ENCODE measurements around the gene XXYLT1.
"Not testable (repeated sequence)": the region's sequence is repeated elsewhere in the genome, so short reads cannot be mapped to it uniquely, and the experiment has no call there.

XXYLT1 gene

GRCh38 chr3:195058336-195059005 lies 212.5 kb downstream of the XXYLT1 start:
- no peak for DNase-seq

DNA sequence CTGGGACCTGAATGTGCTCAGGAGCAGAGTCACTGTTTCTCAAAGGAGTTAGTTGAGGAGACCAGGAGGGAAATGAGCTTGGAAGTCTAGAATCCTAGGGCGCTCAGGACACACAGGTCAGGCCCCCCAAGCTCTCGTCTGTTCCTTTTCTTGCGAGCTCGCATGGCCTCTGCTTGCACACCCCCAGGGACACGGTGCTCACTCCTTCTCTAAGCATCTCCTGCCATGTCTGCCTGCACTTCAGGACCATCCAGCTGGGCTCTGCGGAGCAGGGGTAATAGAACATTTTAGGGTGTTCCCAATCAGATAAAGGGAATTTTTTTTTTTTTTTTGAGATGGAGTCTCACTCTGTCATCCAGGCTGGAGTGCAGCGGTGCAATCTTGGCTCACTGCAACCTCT lies 213.2 kb downstream of the XXYLT1 start:
- no peak for DNase-seq

GRCh38 chr3:195056506-195056905 lies 214.5 kb downstream of the XXYLT1 start:
- DNase-seq, result no peak

- DNase-seq, result no peak
These were observed 216.6 kb downstream of the XXYLT1 start for GRCh38 chr3:195054311-195054710.

DNA sequence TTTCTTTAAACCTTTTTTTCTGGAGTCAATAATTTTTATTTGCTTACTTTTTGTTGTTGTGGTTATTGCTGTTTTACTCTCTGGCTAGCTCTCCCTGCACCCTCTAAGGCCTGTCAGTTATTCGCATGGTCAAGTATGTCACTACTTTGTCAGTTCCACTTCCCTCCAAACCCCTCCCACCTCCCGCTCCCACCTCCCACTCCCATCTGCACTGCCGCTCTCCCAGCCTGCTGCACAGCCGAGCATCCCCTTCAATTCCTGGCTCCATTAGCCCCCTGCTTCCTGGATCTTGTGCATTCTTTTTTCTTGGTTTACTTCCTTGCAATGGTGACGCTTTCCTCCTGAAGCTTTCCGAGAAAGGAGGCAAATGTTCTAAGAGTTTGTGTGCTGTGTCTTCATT lies 218.0 kb downstream of the XXYLT1 start:
- DNase-seq, result no peak

DNA sequence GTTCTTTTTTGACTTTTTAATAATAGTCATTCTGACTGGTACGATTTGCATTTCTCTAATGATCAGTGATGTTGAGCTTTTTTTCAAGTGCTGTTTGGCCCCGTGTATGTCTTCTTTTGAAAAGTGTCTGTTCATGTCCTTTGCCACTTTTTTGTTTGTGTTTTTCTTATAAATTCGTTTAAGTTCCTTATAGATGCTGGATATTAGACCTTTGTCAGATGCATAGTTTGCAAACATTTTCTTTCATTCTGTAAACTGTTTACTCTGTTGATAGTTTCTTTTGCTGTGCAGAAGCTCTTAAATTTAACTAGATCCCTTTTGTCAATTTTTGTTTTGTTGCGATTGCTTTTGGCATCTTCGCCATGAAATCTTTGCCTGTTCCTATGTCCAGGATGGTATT lies 220.7 kb downstream of the XXYLT1 start:
- not testable (repeated sequence) for DNase-seq

DNA sequence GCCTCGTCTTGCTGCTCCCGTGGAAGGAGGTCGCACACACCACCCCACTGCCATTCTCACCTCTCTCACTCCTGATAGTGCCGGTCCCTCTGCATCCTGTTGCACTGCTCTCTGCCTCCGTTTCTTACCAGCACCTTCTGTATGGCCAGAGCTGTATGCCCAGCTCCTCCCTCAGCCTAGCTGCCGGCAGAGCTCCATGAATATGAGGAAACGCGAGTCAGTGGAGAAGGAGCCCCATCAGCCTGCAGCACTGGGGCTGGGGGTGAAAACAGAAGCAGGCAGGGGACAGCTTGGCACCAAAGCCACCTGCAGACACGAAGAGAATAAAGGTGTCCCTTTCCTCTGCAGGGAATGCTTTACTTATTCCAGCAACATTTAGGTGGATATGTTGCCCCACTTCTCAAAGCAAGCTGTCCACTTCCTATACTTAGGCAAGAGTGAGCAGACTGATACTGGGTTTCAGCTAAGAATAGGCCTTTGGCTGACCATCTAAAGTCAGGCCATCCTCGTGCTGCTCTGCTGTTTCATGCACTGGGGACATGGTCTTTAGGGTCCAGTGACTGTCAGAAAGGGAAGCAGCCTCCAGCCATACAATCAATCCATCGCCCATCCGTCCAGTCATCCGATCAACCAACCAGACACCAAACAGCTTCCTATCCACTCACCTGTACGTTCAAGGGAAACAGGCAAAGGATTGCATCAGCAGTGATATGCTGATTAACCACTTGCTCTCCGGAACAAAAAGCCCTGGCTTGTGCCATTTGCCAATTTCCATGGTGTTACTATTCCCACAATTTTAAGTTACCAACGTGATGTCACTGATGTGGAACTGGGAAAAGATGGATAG lies 222.7 kb downstream of the XXYLT1 start:
- DNase-seq, result no peak

- DNase-seq, result no peak
These were observed 223.4 kb downstream of the XXYLT1 start for GRCh38 chr3:195047536-195047935.

- no peak for DNase-seq
These were observed 224.5 kb downstream of the XXYLT1 start for GRCh38 chr3:195046441-195046840.

DNA sequence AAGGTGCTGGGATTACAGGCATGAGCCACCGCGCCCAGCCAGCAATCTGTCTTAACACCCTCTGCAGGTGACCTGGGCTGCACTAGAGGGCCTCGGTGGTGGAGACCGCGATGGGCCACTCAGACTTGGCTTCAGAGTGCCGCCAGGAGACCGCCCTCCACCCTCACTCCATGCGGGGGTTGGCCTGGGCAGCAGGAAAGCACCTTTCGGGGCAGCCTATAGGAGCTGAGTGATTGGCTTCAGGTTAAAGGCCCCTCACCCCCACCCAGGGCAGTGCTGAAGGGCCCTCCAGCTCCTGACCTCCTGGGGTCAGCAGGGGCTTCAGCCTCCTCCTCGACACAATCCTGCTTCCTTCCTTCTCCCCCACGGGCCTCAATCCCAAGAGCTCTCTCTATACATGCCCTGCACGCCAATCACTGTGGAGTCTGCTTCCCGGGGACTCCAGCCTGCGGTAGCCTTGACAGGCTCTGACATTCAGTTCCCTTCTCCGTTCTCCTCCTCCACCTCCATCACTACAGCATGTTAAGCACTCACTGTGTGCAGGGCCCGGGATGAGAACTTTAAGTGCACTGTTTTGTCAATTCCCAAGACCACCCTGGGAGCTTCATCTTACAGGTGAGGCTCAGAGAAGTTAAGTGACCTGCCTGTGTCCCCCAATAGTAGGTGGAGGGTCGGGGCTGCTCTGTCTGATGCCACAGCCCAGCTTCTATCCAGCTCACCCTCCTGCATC lies 225.3 kb downstream of the XXYLT1 start:
- DNase-seq, result no peak

DNA sequence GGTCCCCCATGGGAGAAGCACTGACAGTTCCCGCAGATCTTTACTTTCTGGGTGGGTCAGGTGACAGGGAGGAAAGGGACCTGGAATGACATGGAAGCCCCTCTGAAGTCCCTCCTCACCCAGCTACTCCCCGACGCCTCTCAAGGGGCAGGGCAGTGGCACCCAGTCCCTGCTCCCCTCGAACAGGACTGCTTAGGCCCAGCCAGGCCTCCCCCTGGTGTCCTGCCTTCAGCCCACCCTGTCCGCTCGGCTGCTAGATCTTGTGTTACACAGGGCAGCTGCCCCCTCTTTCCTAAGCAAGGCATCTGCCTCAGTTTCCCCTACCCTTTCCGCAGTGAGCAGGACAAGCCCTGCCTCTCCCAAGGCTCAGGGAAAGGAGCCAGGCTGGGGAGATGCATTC lies 226.5 kb downstream of the XXYLT1 start:
- no peak for DNase-seq

DNA sequence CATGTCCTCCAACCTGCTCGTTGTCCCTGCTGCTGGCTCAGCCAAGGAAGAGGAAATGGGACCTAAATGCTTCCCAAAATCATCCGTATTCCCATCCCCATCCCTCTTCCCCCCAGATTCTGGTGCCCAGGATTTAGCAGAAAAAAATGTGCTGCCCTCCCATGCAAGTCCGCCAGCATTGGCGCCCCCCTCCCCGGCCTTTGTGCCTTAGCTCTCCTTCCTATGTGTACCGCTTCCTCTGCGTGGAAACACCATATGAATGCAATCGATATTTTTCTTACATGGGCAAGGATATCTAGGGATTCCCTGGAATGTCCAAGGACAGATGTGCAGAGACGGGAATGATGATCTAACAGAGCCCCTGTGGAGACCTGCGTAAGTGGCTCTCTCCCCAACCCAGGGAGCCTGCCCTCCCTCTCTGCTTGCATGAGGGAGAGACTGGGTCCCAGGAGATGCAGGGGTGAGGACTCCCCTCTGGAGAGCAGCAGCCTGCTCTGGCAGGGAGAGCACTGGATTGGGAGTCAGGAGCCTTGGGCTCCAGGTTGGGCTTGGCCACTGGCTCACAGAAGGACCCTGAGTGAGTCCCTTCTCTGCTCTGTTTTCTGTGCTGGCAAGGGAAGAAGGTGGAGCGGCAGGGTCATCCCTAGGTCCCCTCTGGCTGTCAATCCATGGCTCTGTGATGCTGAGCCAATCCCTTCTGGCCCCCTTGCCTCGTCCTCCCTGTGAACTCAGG lies 227.2 kb downstream of the XXYLT1 start:
- no peak for DNase-seq

DNA sequence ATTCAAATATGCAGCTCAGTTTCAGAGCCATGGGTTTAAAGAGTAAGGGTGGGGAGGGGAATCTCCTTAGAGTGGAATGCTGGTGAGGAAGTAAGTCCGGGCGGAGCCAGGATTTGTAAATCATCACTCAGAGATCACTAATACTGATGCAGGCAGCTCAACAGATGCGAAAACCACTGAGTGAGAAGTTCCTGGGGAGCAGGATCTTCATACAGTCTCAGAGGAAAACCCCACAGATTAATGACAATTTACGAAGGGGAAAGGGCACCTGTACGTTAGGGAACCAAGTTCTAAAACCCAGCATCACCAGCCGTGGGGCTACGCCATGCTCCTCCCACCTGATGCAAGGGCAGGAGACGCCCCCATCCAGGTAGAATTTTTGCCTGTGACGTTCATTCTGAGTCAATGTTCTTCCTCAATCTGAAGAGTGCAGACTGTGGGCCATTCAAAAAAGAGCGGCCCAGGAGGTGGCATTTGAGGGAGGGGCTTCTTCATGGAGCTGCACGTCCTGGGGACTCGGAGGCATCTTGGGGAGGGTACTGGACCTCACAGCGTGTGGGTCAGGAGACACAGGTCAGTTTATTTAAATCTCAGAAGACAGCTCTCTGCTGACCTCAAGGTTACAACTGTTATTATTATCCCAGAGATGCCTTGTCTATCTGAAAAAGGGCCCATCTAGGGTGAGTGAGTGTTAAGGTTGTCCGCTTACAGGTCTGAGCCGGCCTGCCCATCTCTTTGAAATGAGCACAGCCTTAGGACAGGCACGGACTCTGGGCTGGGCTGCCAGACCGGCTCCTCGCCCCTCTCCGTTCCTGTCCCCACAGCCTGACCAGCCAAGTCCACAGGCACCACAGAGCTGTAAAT lies 228.0 kb downstream of the XXYLT1 start:
- DNase-seq, result no peak

DNA sequence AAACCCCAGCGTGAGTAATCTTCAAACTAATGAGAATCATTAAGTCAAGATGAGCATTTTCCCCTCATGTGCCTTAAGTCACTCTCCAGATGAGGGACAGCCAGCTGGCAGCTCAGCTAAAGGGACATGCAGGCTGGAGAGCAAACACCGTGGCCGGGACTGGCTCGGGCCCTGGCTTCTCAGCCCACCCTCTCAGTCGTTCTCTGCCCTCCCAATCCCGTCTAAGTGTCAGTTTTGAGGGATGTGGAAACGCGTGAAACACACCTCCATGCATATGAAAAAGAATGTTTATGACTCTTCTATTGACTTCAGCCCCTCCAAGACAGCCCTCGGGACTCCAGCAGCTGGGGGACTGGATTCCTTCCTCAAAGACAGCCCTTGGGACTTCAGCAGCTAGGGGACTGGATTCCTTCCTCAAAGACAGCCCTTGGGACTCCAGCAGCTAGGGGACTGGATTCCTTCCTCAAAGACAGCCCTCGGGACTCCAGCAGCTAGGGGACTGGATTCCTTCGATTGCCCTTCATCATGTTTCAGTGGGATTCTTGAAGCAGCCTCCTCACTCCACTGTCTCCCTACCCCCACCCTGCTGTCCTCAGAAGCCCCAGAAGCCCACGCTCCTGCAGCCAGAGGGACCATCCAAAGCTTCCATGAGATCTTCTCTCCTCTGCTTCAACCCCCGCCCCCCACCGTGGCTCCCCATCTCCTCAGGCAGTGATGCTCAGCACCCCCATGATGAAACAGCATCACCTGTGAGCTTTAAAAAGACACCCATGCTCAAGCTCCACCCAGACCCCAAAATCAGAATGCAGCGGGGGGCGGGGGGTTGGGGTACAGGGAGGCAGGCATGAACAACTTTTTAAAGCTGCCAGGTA lies 228.9 kb downstream of the XXYLT1 start:
- no peak for DNase-seq

DNA sequence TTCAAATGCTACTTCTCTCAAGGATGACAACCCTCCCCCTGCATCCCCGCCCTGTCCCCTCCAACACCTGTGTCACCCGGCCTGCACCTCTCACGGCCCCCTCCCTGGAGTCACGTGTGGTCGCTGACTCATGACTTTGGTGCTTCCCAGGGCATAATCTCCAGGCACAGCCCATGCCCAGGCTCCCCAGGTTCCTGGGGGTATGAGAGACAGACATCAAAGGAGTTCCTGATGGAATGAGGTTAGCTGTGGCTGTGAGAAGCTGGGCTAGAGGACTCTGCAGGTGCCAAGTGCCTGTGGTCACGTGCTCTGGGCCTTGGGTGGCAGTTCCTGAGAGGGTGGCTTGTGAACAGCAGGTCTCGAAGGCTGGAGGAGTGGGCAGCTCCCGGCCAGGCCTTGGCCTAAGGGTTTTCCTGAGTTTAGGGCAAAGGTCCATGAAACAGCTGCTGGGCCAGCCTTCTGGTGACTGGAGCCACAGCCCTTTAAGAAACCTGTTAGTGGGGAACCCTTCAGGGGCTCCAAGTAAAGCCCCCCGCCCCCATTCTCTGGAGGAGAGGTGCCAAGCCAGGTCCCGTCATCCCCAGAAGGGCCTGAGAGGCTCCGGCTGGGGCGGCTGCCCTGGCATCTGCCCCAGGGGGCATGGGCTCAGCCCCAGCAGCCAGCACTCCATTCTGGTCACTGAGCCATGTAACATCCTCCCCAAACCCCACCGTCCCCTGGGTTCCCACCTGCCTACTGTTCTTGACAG lies 230.0 kb downstream of the XXYLT1 start:
- no peak for DNase-seq

DNA sequence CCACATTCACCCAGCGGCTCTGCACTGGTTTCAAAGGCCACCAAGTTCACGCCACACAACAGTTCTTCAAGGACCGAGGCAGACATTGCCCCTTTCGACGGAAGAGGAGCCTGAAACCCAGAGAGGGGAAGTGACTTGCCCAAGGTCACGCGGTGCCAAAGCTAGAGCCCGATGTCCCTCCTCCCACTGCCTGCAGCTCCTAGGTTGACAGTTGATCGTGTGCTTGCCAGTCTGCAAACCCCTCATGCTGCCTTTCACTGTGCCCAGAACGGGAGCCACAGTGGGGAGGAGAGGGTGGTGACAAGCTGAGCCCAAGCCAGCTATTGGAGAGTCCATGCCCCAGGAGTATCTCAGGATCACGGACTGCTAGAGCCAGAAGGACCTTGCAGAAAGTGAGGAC lies 230.9 kb downstream of the XXYLT1 start:
- DNase-seq, result no peak

- no peak for DNase-seq
These were observed 231.6 kb downstream of the XXYLT1 start for GRCh38 chr3:195039180-195039843.

- no peak for DNase-seq
These were observed 232.8 kb downstream of the XXYLT1 start for GRCh38 chr3:195038161-195038560.

- not testable (repeated sequence) for DNase-seq
These were observed 233.4 kb downstream of the XXYLT1 start for GRCh38 chr3:195037586-195037985.

DNA sequence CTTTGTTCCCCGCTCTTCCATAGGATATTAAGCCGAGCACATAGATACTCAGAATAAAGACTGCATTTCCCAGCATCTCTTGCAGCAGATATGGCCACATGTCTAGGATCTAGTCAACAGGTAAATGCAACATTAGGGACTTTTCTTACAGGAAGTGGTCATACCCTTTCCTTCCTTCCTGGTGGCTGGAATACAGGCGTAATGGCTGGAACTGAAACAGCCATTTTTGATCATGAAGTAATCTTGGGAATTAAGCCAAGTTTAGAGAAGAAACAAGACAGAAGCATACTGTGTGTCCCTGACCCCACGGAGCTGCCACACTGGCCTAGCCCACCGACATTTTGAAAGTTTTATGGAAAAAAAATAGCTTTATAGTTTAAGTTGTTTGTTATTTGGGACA lies 234.0 kb downstream of the XXYLT1 start:
- no peak for DNase-seq
